ENCODE measurements around the gene ZNF366. TPM values are rescaled to one million over a fixed set of nuclear protein-coding genes. Genes with fewer than 3 reads are reported as not detected.
A peak's percentile ranks its signal among the peaks of the same experiment; 100 is the strongest.

ZNF366 gene
- total and polyA plus RNA-seq, 2 donors: 0.59 to 3.8 TPM

DNA sequence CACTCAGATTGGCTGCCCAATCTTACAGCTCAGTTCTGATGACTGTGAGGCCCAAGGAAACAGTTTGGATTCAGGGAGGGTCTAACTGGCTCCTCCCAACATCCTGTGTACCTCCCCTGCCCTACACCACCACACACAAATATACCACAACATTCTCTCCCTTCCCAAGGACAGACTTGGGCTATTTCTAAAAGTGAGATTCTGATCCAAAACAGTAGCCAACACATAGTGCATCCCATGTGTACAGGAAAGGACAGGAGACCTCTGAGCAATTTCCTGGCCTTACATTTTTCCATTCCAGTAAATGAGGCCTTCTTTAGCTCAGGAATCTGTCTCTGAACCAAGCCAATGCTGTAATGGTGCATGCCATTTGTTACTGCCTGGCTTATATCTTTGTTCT, 20.8 kb downstream of the ZNF366 start:
- H3K4me1 ChIP-seq (ENCODE audit: control insufficient read depth in 2 of 2, insufficient read depth in 2 of 2, low read length in 2 of 2): no peaks in the 10 kb centered on the region
- no peaks in the 10 kb centered on the region for H3K36me3 ChIP-seq (ENCODE audit: control insufficient read depth in 2 of 2, insufficient read depth in 2 of 2, low read length in 1 of 2)
- DNase-seq (ENCODE audit: low read depth in 6 of 9, low spot score in 9 of 9): no peak
- H3K9me3 ChIP-seq (ENCODE audit: control insufficient read depth in 2 of 2, insufficient read depth in 1 of 2, low read length in 1 of 2): no peaks in the 10 kb centered on the region
- H3K4me3 ChIP-seq (ENCODE audit: low read length in 2 of 2): no peak overlapping the region
- no peak overlapping the region for H3K27ac ChIP-seq (ENCODE audit: low read depth in 1 of 2, low read length in 1 of 2)
- H3K27me3 ChIP-seq (ENCODE audit: control insufficient read depth in 2 of 2, insufficient read depth in 1 of 2, low read length in 1 of 2): no peaks in the 10 kb centered on the region

DNA sequence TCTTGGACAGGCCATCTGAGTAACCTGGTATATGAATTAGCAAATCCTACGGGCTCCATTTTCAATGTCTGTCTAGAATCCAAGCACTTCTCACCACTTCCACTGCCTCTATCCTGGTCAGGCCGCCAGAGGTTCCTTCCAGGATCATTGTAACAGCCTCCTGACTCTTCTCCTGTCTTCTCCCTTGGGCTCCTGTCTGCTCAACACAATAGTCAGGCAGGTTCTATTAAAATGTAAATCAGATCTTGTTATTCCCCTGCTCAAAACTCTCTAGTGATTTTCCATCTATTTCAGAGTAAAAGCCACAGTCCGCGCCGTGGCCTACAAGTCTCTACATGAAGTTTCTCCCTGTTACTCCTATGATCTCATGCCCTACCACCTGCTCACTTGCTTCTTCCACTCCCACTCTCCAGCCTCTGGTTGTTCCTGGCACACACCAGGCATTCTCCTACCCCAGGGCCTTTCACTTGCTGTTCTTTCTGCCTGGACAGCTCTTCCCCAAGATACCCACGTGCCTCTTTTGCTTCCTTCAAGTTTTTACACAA, 21.7 kb downstream of the ZNF366 start:
- no peaks in the 10 kb centered on the region for H3K36me3 ChIP-seq (ENCODE audit: control insufficient read depth in 2 of 2, insufficient read depth in 2 of 2, low read length in 1 of 2)
- peak overlapping the region; percentile 52 to 57 for H3K27ac ChIP-seq (ENCODE audit: low read depth in 1 of 2, low read length in 1 of 2)
- no peaks in the 10 kb centered on the region for H3K4me1 ChIP-seq (ENCODE audit: control insufficient read depth in 2 of 2, insufficient read depth in 2 of 2, low read length in 2 of 2)
- no peaks in the 10 kb centered on the region for H3K9me3 ChIP-seq (ENCODE audit: control insufficient read depth in 2 of 2, insufficient read depth in 1 of 2, low read length in 1 of 2)
- no peak for DNase-seq (ENCODE audit: low read depth in 6 of 9, low spot score in 9 of 9)
- H3K4me3 ChIP-seq (ENCODE audit: low read length in 2 of 2): no peak overlapping the region
- 89% methylated on average over 6 of the region's 6 CpGs for WGBS
- H3K27me3 ChIP-seq (ENCODE audit: control insufficient read depth in 2 of 2, insufficient read depth in 1 of 2, low read length in 1 of 2): no peaks in the 10 kb centered on the region

DNA sequence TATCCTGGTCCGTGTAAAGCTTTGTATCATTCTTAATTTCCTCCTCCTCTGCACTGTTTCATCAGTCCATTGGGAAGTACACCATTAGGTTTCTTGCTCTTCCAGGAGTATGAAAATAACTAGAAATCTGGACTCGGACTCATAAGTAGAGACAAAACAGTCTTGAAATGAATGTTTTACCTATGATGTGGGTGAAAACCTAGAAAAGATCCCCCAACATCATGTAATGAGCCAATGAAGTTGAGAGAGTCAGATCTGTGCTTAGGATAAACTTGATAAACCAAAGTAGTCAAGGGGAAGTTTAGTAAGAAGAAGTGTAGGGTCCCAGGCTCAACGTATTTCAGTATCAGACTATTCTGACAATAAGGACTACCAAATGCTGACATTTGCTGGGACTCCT, 25.2 kb downstream of the ZNF366 start:
- no peak overlapping the region for H3K27ac ChIP-seq (ENCODE audit: low read depth in 1 of 2, low read length in 1 of 2)
- no peaks in the 10 kb centered on the region for H3K9me3 ChIP-seq (ENCODE audit: control insufficient read depth in 2 of 2, insufficient read depth in 1 of 2, low read length in 1 of 2)
- WGBS: 93% methylated on average over 3 of the region's 3 CpGs
- no peaks in the 10 kb centered on the region for H3K36me3 ChIP-seq (ENCODE audit: control insufficient read depth in 2 of 2, insufficient read depth in 2 of 2, low read length in 1 of 2)
- DNase-seq (ENCODE audit: low read depth in 6 of 9, low spot score in 9 of 9): no peak
- no peaks in the 10 kb centered on the region for H3K4me1 ChIP-seq (ENCODE audit: control insufficient read depth in 2 of 2, insufficient read depth in 2 of 2, low read length in 2 of 2)
- H3K27me3 ChIP-seq (ENCODE audit: control insufficient read depth in 2 of 2, insufficient read depth in 1 of 2, low read length in 1 of 2): no peaks in the 10 kb centered on the region
- no peak overlapping the region for H3K4me3 ChIP-seq (ENCODE audit: low read length in 2 of 2)

DNA sequence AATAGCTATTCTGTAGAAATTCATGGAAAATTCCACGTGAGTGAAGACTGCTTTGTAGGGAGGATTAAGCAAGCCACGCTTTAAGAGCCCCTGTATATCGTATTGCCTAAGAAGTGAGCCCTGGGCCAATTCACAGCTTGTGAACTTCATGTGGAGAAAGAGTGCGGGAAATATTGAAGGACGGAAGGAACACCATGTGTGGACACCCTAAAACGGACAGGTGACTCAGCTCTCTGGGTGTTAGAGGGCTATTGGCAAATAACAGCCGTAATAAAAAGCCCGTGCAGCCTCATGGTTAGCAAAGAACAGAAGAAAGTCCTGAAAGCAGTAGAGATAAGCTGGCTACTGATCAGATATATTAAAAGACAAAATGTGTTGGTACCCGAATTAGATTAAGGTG, 26.4 kb downstream of the ZNF366 start:
- Histone ChIP-seq H3K36me3 (ENCODE audit: control insufficient read depth in 2 of 2, insufficient read depth in 2 of 2, low read length in 1 of 2) (no peaks in the 10 kb centered on the region), H3K27me3 (ENCODE audit: control insufficient read depth in 2 of 2, insufficient read depth in 1 of 2, low read length in 1 of 2) (no peaks in the 10 kb centered on the region), H3K27ac (ENCODE audit: low read depth in 1 of 2, low read length in 1 of 2) (no peak overlapping the region), H3K4me3 (ENCODE audit: low read length in 2 of 2) (no peak overlapping the region), H3K9me3 (ENCODE audit: control insufficient read depth in 2 of 2, insufficient read depth in 1 of 2, low read length in 1 of 2) (no peaks in the 10 kb centered on the region), H3K4me1 (ENCODE audit: control insufficient read depth in 2 of 2, insufficient read depth in 2 of 2, low read length in 2 of 2) (no peaks in the 10 kb centered on the region)
- 95% methylated on average over 9 of the region's 9 CpGs for WGBS
- no peak for DNase-seq (ENCODE audit: low read depth in 6 of 9, low spot score in 9 of 9)

DNA sequence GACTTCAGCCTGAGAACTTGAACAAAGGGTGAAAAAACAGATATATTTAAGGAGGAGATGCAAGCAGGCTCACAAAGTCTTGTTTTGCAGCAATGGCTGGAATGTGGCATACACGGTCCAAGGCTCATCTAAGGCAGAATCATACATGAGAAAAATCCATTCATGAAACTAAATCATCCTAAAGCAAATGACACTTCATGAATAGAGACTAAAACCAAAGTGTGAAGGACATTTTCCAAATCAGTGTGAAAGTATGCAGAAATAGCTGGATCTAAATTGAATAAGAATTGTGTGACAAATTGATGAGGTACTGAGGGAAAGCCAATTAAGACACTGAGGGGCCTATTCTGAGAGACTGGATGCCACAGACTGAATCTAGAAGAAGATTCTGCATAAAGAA, 27.3 kb downstream of the ZNF366 start:
- no peaks in the 10 kb centered on the region for H3K4me1 ChIP-seq (ENCODE audit: control insufficient read depth in 2 of 2, insufficient read depth in 2 of 2, low read length in 2 of 2)
- no peaks in the 10 kb centered on the region for H3K36me3 ChIP-seq (ENCODE audit: control insufficient read depth in 2 of 2, insufficient read depth in 2 of 2, low read length in 1 of 2)
- no peak overlapping the region for H3K4me3 ChIP-seq (ENCODE audit: low read length in 2 of 2)
- H3K27ac ChIP-seq (ENCODE audit: low read depth in 1 of 2, low read length in 1 of 2): no peak overlapping the region
- WGBS: 87% methylated on average over 1 of the region's 1 CpG
- H3K27me3 ChIP-seq (ENCODE audit: control insufficient read depth in 2 of 2, insufficient read depth in 1 of 2, low read length in 1 of 2): no peaks in the 10 kb centered on the region
- no peak for DNase-seq (ENCODE audit: low read depth in 6 of 9, low spot score in 9 of 9)
- H3K9me3 ChIP-seq (ENCODE audit: control insufficient read depth in 2 of 2, insufficient read depth in 1 of 2, low read length in 1 of 2): no peaks in the 10 kb centered on the region

DNA sequence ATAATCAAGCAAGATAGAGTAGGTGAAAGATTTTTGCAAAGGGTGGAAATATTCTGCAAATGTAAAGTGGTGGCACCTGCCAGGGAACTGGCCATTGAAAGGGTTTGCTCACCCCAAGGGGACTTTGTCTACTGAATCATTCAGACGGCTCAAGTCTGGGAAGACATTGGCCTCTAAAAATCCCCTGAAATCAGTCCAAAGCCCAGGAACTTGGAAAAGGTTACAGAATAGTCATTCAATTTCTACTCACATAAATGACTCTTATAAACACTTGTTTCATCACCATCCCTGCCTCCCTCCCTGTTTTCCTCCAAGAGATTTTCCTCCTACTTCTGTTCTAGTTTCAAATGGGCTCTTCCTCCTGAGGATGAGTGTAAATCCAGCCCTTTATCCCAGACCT, 28.5 kb downstream of the ZNF366 start:
- H3K9me3 ChIP-seq (ENCODE audit: control insufficient read depth in 2 of 2, insufficient read depth in 1 of 2, low read length in 1 of 2): no peaks in the 10 kb centered on the region
- H3K36me3 ChIP-seq (ENCODE audit: control insufficient read depth in 2 of 2, insufficient read depth in 2 of 2, low read length in 1 of 2): no peaks in the 10 kb centered on the region
- H3K27me3 ChIP-seq (ENCODE audit: control insufficient read depth in 2 of 2, insufficient read depth in 1 of 2, low read length in 1 of 2): no peaks in the 10 kb centered on the region
- H3K4me3 ChIP-seq (ENCODE audit: low read length in 2 of 2): no peak overlapping the region
- no peak for DNase-seq (ENCODE audit: low read depth in 6 of 9, low spot score in 9 of 9)
- 97% methylated on average over 1 of the region's 1 CpG for WGBS
- no peak overlapping the region for H3K27ac ChIP-seq (ENCODE audit: low read depth in 1 of 2, low read length in 1 of 2)
- H3K4me1 ChIP-seq (ENCODE audit: control insufficient read depth in 2 of 2, insufficient read depth in 2 of 2, low read length in 2 of 2): no peaks in the 10 kb centered on the region

GRCh38 chr5:72478276-72478675, 28.9 kb downstream of the ZNF366 start:
- Histone ChIP-seq H3K4me1 (ENCODE audit: control insufficient read depth in 2 of 2, insufficient read depth in 2 of 2, low read length in 2 of 2) (no peaks in the 10 kb centered on the region), H3K27me3 (ENCODE audit: control insufficient read depth in 2 of 2, insufficient read depth in 1 of 2, low read length in 1 of 2) (no peaks in the 10 kb centered on the region), H3K36me3 (ENCODE audit: control insufficient read depth in 2 of 2, insufficient read depth in 2 of 2, low read length in 1 of 2) (no peaks in the 10 kb centered on the region), H3K27ac (ENCODE audit: low read depth in 1 of 2, low read length in 1 of 2) (no peak overlapping the region), H3K9me3 (ENCODE audit: control insufficient read depth in 2 of 2, insufficient read depth in 1 of 2, low read length in 1 of 2) (no peaks in the 10 kb centered on the region), H3K4me3 (ENCODE audit: low read length in 2 of 2) (no peak overlapping the region)
- no peak for DNase-seq (ENCODE audit: low read depth in 6 of 9, low spot score in 9 of 9)

DNA sequence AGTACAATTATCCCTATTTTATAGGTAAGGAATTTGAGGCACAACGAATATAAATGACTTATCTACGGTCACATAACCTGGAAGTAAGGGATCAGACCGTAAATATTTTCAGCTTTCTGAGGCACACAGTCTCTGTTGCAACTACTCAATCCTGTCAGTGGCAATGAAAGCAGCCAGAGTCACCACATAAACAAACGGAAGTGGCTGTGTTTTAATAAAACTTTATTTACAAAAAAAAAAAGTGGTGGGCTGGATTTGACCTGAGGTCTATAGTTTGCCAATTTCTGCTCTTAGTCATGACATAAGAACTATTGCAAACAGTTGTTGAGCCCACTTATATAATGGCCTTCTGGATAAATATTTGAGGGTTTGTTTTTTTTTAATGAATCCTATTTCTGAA, 29.6 kb downstream of the ZNF366 start:
- no peaks in the 10 kb centered on the region for H3K36me3 ChIP-seq (ENCODE audit: control insufficient read depth in 2 of 2, insufficient read depth in 2 of 2, low read length in 1 of 2)
- H3K9me3 ChIP-seq (ENCODE audit: control insufficient read depth in 2 of 2, insufficient read depth in 1 of 2, low read length in 1 of 2): no peaks in the 10 kb centered on the region
- H3K27me3 ChIP-seq (ENCODE audit: control insufficient read depth in 2 of 2, insufficient read depth in 1 of 2, low read length in 1 of 2): no peaks in the 10 kb centered on the region
- no peak overlapping the region for H3K27ac ChIP-seq (ENCODE audit: low read depth in 1 of 2, low read length in 1 of 2)
- no peak overlapping the region for H3K4me3 ChIP-seq (ENCODE audit: low read length in 2 of 2)
- no peaks in the 10 kb centered on the region for H3K4me1 ChIP-seq (ENCODE audit: control insufficient read depth in 2 of 2, insufficient read depth in 2 of 2, low read length in 2 of 2)
- 95% methylated on average over 4 of the region's 4 CpGs for WGBS
- DNase-seq (ENCODE audit: low read depth in 6 of 9, low spot score in 9 of 9): no peak

DNA sequence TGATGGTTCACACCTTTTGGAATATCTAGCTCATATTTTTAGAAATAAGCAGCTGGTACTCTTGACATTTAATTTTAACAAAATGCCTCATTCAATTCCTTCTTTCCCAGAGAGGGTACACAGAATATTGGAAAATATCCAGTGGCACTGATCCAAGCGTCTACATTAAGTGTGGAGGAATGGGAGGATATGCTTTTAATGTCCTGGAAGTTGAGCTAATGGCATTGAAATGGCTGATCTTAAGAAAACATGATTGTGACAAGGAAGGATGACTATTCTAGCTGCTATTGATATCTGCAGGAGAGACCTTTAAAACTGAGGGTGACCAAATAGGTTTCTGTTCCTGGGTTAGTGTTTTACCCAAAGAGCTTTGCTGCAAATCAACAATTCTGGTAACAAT, 30.0 kb downstream of the ZNF366 start:
- no peaks in the 10 kb centered on the region for H3K4me1 ChIP-seq (ENCODE audit: control insufficient read depth in 2 of 2, insufficient read depth in 2 of 2, low read length in 2 of 2)
- H3K27me3 ChIP-seq (ENCODE audit: control insufficient read depth in 2 of 2, insufficient read depth in 1 of 2, low read length in 1 of 2): no peaks in the 10 kb centered on the region
- H3K36me3 ChIP-seq (ENCODE audit: control insufficient read depth in 2 of 2, insufficient read depth in 2 of 2, low read length in 1 of 2): no peaks in the 10 kb centered on the region
- DNase-seq (ENCODE audit: low read depth in 6 of 9, low spot score in 9 of 9): no peak
- WGBS: 92% methylated on average over 1 of the region's 1 CpG
- no peaks in the 10 kb centered on the region for H3K9me3 ChIP-seq (ENCODE audit: control insufficient read depth in 2 of 2, insufficient read depth in 1 of 2, low read length in 1 of 2)
- H3K27ac ChIP-seq (ENCODE audit: low read depth in 1 of 2, low read length in 1 of 2): no peak overlapping the region
- no peak overlapping the region for H3K4me3 ChIP-seq (ENCODE audit: low read length in 2 of 2)

GRCh38 chr5:72476721-72477120, 30.5 kb downstream of the ZNF366 start:
- Histone ChIP-seq H3K4me3 (ENCODE audit: low read length in 2 of 2) (no peak overlapping the region), H3K4me1 (ENCODE audit: control insufficient read depth in 2 of 2, insufficient read depth in 2 of 2, low read length in 2 of 2) (no peaks in the 10 kb centered on the region), H3K27me3 (ENCODE audit: control insufficient read depth in 2 of 2, insufficient read depth in 1 of 2, low read length in 1 of 2) (no peaks in the 10 kb centered on the region), H3K36me3 (ENCODE audit: control insufficient read depth in 2 of 2, insufficient read depth in 2 of 2, low read length in 1 of 2) (no peaks in the 10 kb centered on the region), H3K27ac (ENCODE audit: low read depth in 1 of 2, low read length in 1 of 2) (no peak overlapping the region), H3K9me3 (ENCODE audit: control insufficient read depth in 2 of 2, insufficient read depth in 1 of 2, low read length in 1 of 2) (no peaks in the 10 kb centered on the region)
- DNase-seq (ENCODE audit: low read depth in 6 of 9, low spot score in 9 of 9): peak in 1 of 9 donors; percentile 15
- 90% methylated on average over 3 of the region's 3 CpGs for WGBS

All from thymus (tissue), 11 donors.